Suprapubic skin (tissue), 4 donors: ENCODE data around the gene MFNG. TPM values are rescaled to one million over a fixed set of nuclear protein-coding genes. Genes with fewer than 3 reads are reported as not detected.
A peak's percentile ranks its signal among the peaks of the same experiment; 100 is the strongest.

Experiments used
- DNase-seq, 2 donors: peaks; one replicate each; pipeline ENCODE4 v3.0.0-alpha.2; 2019; ENCODE audit warnings: low spot score in 2 of 2
- H3K27ac ChIP-seq: fragments of 200-600 bp; sonication (generic); one replicate; pipeline ENCODE4 v1.5.1; 2019
- H3K27me3 ChIP-seq: fragments of 200-600 bp; sonication (generic); one replicate; pipeline ENCODE4 v1.5.1; 2019
- H3K36me3 ChIP-seq: fragments of 200-600 bp; sonication (generic); one replicate; pipeline ENCODE4 v1.5.1; 2019
- H3K4me1 ChIP-seq: fragments of 200-600 bp; sonication (generic); one replicate; pipeline ENCODE4 v1.5.1; 2019
- H3K4me3 ChIP-seq: fragments of 200-600 bp; sonication (generic); one replicate; pipeline ENCODE4 v1.5.1; 2019; ENCODE audit warnings: mild to moderate bottlenecking
- H3K9me3 ChIP-seq: fragments of 200-600 bp; sonication (generic); one replicate; pipeline ENCODE4 v1.5.1; 2019
- CTCF ChIP-seq, 2 donors: fragments of 200-600 bp in 1 of 2; fragments of 450-650 bp in 1 of 2; sonication (generic) in 1 of 2; IDR thresholded peaks; one replicate each; pipeline ENCODE4 v1.5.1; 2016 to 2019; ENCODE audit warnings: antibody characterized with exemption in 2 of 2, mild to moderate bottlenecking in 1 of 2, moderate library complexity in 1 of 2
- EP300 ChIP-seq: sonication (generic); formaldehyde crosslinking; IDR thresholded peaks from one replicate; pipeline ENCODE4 v1.6.1; 2017; ENCODE audit warnings: antibody characterized with exemption
- POLR2A ChIP-seq, 2 donors: fragments of 450-650 bp; IDR thresholded peaks; one replicate each; pipeline ENCODE4 v1.6.1; 2017; ENCODE audit warnings: antibody characterized with exemption in 2 of 2, mild to moderate bottlenecking in 2 of 2, moderate library complexity in 2 of 2
- POLR2AphosphoS5 ChIP-seq, 3 donors: sonication (generic); formaldehyde crosslinking; IDR thresholded peaks; one replicate each; pipeline ENCODE4 v1.6.1; 2017; ENCODE audit warnings: antibody characterized with exemption in 3 of 3
- WGBS: methylation state at CpG from one replicate; pipeline ENCODE4 v1.1.5; 2018; 5-methylcytosine and 5-hydroxymethylcytosine counted together
- total RNA-seq, 4 donors: library from RNA; depleted of rRNA; stranded (reverse); fragments of >200 nt; gene quantifications; one replicate each; pipeline ENCODE4 v1.1.0, GENCODE V29; 2016

The MFNG gene
- total RNA-seq, 4 donors from 2014 or later: 3.5 to 8.6 (median 4.9) TPM

GRCh38 chr22:37526376-37526775, 40.2 kb upstream of the MFNG start:
- Histone ChIP-seq H3K36me3 (no peaks in the 10 kb centered on the region), H3K9me3 (no peaks in the 10 kb centered on the region), H3K27ac (no peak overlapping the region), H3K4me1 (peaks cover 22% of the 10 kb centered on the region), H3K27me3 (no peaks in the 10 kb centered on the region), H3K4me3 (no peak overlapping the region)
- DNase-seq: no peak
- TF ChIP-seq POLR2AphosphoS5 (IDR thresholded peaks at IDR 0.05): no peak
- no peak for TF ChIP-seq POLR2A (IDR thresholded peaks at IDR 0.05)
- no peak for TF ChIP-seq EP300
- no peak for TF ChIP-seq CTCF (IDR thresholded peaks at IDR 0.05)
- WGBS: 25% methylated on average over 1 of the region's 12 CpGs

GRCh38 chr22:37525746-37526350, 39.7 kb upstream of the MFNG start:
- TF ChIP-seq POLR2AphosphoS5 (IDR thresholded peaks at IDR 0.05): no peak
- no peak for TF ChIP-seq POLR2A (IDR thresholded peaks at IDR 0.05)
- TF ChIP-seq EP300: no peak
- no peak for TF ChIP-seq CTCF (IDR thresholded peaks at IDR 0.05)
- WGBS: 32% methylated on average over 6 of the region's 7 CpGs
- DNase-seq: no peak

GRCh38 chr22:37525073-37525745, 39.0 kb upstream of the MFNG start:
- WGBS: 68% methylated on average over 3 of the region's 10 CpGs
- Histone ChIP-seq H3K27me3 (peaks cover 3% of the 10 kb centered on the region), H3K4me1 (peaks cover 22% of the 10 kb centered on the region), H3K36me3 (no peaks in the 10 kb centered on the region), H3K27ac (no peak overlapping the region), H3K4me3 (no peak overlapping the region), H3K9me3 (no peaks in the 10 kb centered on the region)
- DNase-seq: no peak
- TF ChIP-seq POLR2A (IDR thresholded peaks at IDR 0.05) (no peak), POLR2AphosphoS5 (IDR thresholded peaks at IDR 0.05) (no peak), EP300 (no peak), CTCF (IDR thresholded peaks at IDR 0.05) (no peak)

More at GRCh38 chr22:37525746-37526350, 39.7 kb upstream of the MFNG start:
- H3K27ac ChIP-seq: peak overlapping the region; percentile 44
- no peaks in the 10 kb centered on the region for H3K9me3 ChIP-seq
- H3K4me1 ChIP-seq: peaks cover 22% of the 10 kb centered on the region
- H3K4me3 ChIP-seq: no peak overlapping the region
- H3K27me3 ChIP-seq: peaks cover 3% of the 10 kb centered on the region
- no peaks in the 10 kb centered on the region for H3K36me3 ChIP-seq

- no peak overlapping the region for H3K4me3 ChIP-seq
- peaks cover 47% of the 10 kb centered on the region for H3K4me1 ChIP-seq
- TF ChIP-seq CTCF (IDR thresholded peaks at IDR 0.05): no peak
- no peak for TF ChIP-seq EP300
- no peak for TF ChIP-seq POLR2AphosphoS5 (IDR thresholded peaks at IDR 0.05)
- no peak for TF ChIP-seq POLR2A (IDR thresholded peaks at IDR 0.05)
- no peak for DNase-seq
- 90% methylated on average over 6 of the region's 6 CpGs for WGBS
- no peak overlapping the region for H3K27ac ChIP-seq
- H3K9me3 ChIP-seq: no peaks in the 10 kb centered on the region
- H3K36me3 ChIP-seq: no peaks in the 10 kb centered on the region
- peaks cover 26% of the 10 kb centered on the region for H3K27me3 ChIP-seq
These were observed 36.3 kb upstream of the MFNG start for GRCh38 chr22:37522482-37522881.

GRCh38 chr22:37521236-37521739, 35.1 kb upstream of the MFNG start:
- no peak for DNase-seq
- Histone ChIP-seq H3K4me1 (peaks cover 43% of the 10 kb centered on the region), H3K4me3 (no peak overlapping the region), H3K27me3 (peaks cover 28% of the 10 kb centered on the region), H3K27ac (no peak overlapping the region), H3K36me3 (no peaks in the 10 kb centered on the region), H3K9me3 (no peaks in the 10 kb centered on the region)
- no peak for TF ChIP-seq EP300
- TF ChIP-seq POLR2AphosphoS5 (IDR thresholded peaks at IDR 0.05): no peak
- WGBS: 65% methylated on average over 12 of the region's 14 CpGs
